GM12872 (cell line): ENCODE results near the gene CD274.

Source experiments
- CTCF ChIP-seq: IDR thresholded peaks from 3 replicates; pipeline ENCODE4 v1.5.1; 2011; ENCODE audit warnings: low read depth, mild to moderate bottlenecking, low read length, moderate library complexity; ENCODE audit not compliant: insufficient read depth

CD274 gene

GRCh38 chr9:5489630-5490490 lies 39.5 kb downstream of the CD274 start:
- TF ChIP-seq CTCF, result no peak

- no peak for TF ChIP-seq CTCF
Observed at GRCh38 chr9:5492965-5493678, 42.8 kb downstream of the CD274 start.

- TF ChIP-seq CTCF, result no peak
Observed at GRCh38 chr9:5493679-5494511, 43.6 kb downstream of the CD274 start.

- TF ChIP-seq CTCF, result no peak
Observed at GRCh38 chr9:5499157-5499556, 48.8 kb downstream of the CD274 start.

GRCh38 chr9:5499889-5500398 lies 49.6 kb downstream of the CD274 start:
- no peak for TF ChIP-seq CTCF

- no peak for TF ChIP-seq CTCF
Observed at GRCh38 chr9:5500441-5501235, 50.3 kb downstream of the CD274 start.
